MCF 10A (cell line): ENCODE measurements around the gene PPP1CA. TPM values are rescaled to one million over a fixed set of nuclear protein-coding genes. Genes with fewer than 3 reads are reported as not detected.

Source experiments
- BruUV-seq: library from RNA; stranded (reverse); fragments of 400-500 nt; replicated peaks from 2 replicates; lab custom pipeline; 2021; lab: Mats Ljungman, UMichigan
- CTCF ChIA-PET: fragments of 300-600 bp; sonication (Branson Sonifier 250); formaldehyde crosslinking; extraction: SDS; loops from one replicate; lab custom pipeline; 2021; ENCODE audit warnings: antibody characterized with exemption, inconsistent platforms; lab: Yijun Ruan, JAX
- POLR2A ChIA-PET: fragments of 300-600, 350-650 bp; sonication (Branson Sonifier 250); formaldehyde crosslinking; extraction: SDS; loops from one replicate; lab custom pipeline; 2020; ENCODE audit warnings: antibody characterized with exemption, inconsistent platforms; lab: Yijun Ruan, JAX
- DNase-seq: peaks from one replicate; pipeline ENCODE4 v3.0.0-alpha.2; 2018; ENCODE audit not compliant: unreplicated experiment
- H3K27ac Mint-ChIP-seq: one replicate; pipeline ENCODE4 v1.8.0; 2022; ENCODE audit warnings: mild to moderate bottlenecking, low read depth, mixed read lengths; ENCODE audit not compliant: unreplicated experiment
- H3K27me3 Mint-ChIP-seq: one replicate; pipeline ENCODE4 v1.8.0; 2022; ENCODE audit warnings: mixed read lengths; ENCODE audit not compliant: insufficient read depth, unreplicated experiment
- H3K36me3 Mint-ChIP-seq: one replicate; pipeline ENCODE4 v1.8.0; 2022; ENCODE audit warnings: mild to moderate bottlenecking, moderate library complexity, mixed read lengths; ENCODE audit not compliant: insufficient read depth, unreplicated experiment
- H3K4me1 Mint-ChIP-seq: one replicate; pipeline ENCODE4 v1.8.0; 2022; ENCODE audit warnings: mixed read lengths; ENCODE audit not compliant: insufficient read depth, unreplicated experiment
- H3K4me3 Mint-ChIP-seq: one replicate; pipeline ENCODE4 v1.8.0; 2022; ENCODE audit warnings: mild to moderate bottlenecking, moderate library complexity, mixed read lengths; ENCODE audit not compliant: unreplicated experiment
- H3K9me3 Mint-ChIP-seq: one replicate; pipeline ENCODE4 v1.8.0; 2022; ENCODE audit warnings: mixed read lengths; ENCODE audit not compliant: unreplicated experiment
- intact Hi-C: fragments of 100-400 bp; cut with micrococcal nuclease; formaldehyde crosslinking; loops from 2 replicates; pipeline ENCODE4 v1.14.1; 2022
- total RNA-seq: library from RNA; stranded (reverse); gene quantifications from 2 replicates; pipeline ENCODE4 v1.2.3, GENCODE V29; 2022
- TF ChIP-seq, protein P1 (sequence below): fragments of 200-600 bp; IDR thresholded peaks from one replicate; pipeline ENCODE4 v1.8.0; 2022; ENCODE audit warnings: antibody characterized with exemption, mild to moderate bottlenecking; ENCODE audit not compliant: unreplicated experiment

PPP1CA gene
- total RNA-seq, 1 experiment from 2014 or later: 143 TPM

DNA sequence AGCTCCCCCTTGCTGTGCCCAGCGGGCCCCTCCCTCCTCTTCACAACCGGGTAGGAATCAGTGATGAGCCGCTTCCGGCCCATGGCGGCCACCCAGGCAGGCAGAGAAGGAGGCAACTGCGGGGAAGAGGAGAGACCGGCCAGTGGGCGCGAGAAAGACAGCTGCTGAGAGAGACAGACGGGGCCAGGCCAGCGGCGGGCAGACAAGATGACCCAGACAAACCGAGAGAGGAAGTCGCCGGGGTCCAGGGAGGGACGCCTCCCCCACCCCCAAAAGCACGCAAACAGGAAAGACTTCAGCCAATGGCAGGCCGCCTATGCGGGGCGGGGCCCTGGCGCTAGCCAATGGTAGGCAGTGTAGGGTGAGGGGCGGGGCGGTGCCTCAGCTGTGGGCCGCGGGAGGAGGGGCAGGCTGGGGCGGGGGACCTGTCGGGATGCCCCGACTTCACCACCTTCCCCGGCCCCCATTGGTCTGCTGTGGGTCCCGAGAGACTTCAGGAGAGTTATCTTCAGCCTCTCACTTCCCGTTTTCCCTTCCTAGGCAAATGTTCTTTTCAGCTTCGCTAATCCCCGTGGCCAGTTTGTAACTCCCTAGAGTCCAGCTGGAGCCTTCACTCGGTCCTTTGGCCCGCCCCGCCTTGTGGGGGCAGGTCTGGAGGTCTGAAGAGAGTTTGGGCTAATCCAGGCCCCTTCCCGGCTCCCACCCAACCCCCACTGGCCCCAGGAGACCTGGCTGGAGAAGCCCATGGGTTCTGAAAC, 48.2 kb downstream of the PPP1CA start, which contains the start of gene POLD4:
TSS of gene POLD4 (minus strand) at position 230 of the 758 bp plus-strand sequence. CDS start at position 83, 147 bp downstream.
- Mint-ChIP-seq H3K4me3 (peak within 1 kb of the TSS; percentile 85), H3K9me3 (no peaks in the 10 kb centered on the region), H3K36me3 (peaks cover 17% of the 10 kb centered on the region), H3K27me3 (no peaks in the 10 kb centered on the region), H3K27ac (peak within 1 kb of the TSS; percentile 91), H3K4me1 (peaks cover 58% of the 10 kb centered on the region)
- ChIA-PET CTCF (interaction anchor here (0.6 to 18.6 kb wide), 7 partner anchors 8 to 101 kb away, joined by 3 to 659 read pairs (median 5); partner anchors contain the start of gene CLCF1), POLR2A (interaction anchor here (0.6 to 9.3 kb wide), 22 partner anchors 8 to 666 kb away, joined by 3 to 144 read pairs (median 6); partner anchors contain the start of genes CLCF1, PPP1CA, RAD9A and SSH3)
- TF ChIP-seq, protein P1, sequence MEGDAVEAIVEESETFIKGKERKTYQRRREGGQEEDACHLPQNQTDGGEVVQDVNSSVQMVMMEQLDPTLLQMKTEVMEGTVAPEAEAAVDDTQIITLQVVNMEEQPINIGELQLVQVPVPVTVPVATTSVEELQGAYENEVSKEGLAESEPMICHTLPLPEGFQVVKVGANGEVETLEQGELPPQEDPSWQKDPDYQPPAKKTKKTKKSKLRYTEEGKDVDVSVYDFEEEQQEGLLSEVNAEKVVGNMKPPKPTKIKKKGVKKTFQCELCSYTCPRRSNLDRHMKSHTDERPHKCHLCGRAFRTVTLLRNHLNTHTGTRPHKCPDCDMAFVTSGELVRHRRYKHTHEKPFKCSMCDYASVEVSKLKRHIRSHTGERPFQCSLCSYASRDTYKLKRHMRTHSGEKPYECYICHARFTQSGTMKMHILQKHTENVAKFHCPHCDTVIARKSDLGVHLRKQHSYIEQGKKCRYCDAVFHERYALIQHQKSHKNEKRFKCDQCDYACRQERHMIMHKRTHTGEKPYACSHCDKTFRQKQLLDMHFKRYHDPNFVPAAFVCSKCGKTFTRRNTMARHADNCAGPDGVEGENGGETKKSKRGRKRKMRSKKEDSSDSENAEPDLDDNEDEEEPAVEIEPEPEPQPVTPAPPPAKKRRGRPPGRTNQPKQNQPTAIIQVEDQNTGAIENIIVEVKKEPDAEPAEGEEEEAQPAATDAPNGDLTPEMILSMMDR: no peak
- peak; percentile 92 for DNase-seq
- intact Hi-C loops: loop anchor here (1.0 kb wide), 1 partner anchor 153 kb away; no protein-coding TSS in a partner anchor
- no TSS peak for BruUV-seq

DNA sequence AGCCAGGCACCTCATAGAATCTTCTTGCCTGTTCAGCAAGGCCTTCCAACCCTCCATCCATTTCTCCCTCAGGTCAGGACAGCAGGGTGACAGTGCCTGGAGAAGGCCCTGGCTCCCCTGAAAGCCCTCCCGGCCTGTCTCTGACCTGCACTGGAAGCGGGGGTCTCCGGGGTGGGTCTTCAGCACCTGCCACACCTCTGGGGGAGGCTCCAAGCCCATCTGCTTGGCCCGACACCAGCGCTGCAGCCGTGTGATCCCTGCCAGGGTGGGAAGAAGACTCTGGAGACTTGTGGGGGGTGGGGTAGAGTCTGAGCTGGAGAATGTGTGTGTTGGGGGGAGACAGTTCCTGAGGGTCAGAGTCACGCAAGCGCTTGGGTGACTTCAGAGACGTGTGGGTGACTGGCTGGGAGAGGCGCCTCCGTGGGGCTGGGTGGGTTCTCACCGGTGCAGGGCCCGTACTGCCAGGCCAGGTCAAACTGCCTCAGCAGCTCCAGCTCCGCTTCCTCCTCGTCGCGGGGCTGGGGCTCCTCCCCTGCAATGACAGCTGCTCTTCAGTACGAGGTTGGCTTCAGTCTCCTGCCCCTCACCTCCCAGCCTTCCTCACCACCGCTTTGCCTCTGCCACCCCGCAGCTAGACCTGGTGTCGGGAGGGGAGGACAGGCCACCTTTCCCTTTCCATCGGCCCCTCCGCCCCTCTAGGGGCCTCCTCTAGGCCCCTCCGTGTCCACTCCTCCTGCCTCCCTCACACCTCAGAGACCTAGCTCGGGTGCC, 48.9 kb downstream of the PPP1CA start:
- no peaks in the 10 kb centered on the region for H3K27me3 Mint-ChIP-seq
- ChIA-PET CTCF (interaction anchor here (0.7 to 18.6 kb wide), 9 partner anchors 10 to 659 kb away, joined by 3 to 659 read pairs (median 4); partner anchors contain the start of gene CLCF1), POLR2A (interaction anchor here (0.6 to 9.3 kb wide), 20 partner anchors 8 to 299 kb away, joined by 3 to 144 read pairs (median 10); partner anchors contain the start of genes ANKRD13D, CLCF1, PPP1CA and RAD9A)
- peaks cover 12% of the 10 kb centered on the region for H3K36me3 Mint-ChIP-seq
- no peak for DNase-seq
- TF ChIP-seq, protein P1: no peak
- peaks cover 58% of the 10 kb centered on the region for H3K4me1 Mint-ChIP-seq
- TSS peak; percentile 71 for BruUV-seq
- H3K4me3 Mint-ChIP-seq: peak overlapping the region; percentile 85
- intact Hi-C loops: loop anchor here (1.0 kb wide), 1 partner anchor 154 kb away; no protein-coding TSS in a partner anchor
- peak overlapping the region; percentile 91 for H3K27ac Mint-ChIP-seq
- H3K9me3 Mint-ChIP-seq: no peaks in the 10 kb centered on the region

DNA sequence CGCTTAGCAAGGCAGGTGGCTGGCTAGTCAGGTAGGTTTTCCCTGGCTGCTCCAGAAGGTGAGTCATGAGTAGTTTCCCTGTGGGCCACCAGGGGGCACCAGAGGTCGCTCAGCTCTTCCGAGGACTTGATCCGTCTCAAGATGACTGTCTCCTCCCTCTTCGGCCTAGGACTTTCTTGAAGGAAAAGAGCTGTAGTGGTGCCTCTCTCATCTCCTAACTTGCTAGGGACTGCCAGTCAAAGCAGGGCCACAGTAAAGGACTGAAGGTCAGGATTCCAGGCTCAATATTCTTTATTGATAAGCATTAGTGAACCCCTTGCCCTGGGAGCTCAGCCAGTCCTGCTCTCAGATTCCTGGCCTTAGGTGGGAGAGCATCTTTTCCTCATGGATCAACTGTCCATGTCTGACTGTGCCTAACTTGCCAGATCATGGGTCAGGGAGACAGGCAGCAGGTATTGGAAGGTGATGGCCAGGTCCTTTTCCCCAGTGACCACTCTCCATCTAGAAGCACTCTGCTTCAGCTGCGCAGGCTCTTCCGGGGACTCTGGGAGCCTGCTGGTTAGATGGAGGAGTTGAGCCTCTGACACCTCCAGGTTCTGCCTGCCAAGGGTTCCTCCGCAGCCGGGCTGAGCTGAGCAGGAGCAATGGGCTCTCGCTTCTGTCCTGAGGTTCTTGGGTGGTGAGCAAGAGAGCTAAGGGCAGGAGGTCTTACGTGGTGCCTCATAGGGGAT, 50.2 kb downstream of the PPP1CA start:
- H3K4me1 Mint-ChIP-seq: peaks cover 49% of the 10 kb centered on the region
- H3K9me3 Mint-ChIP-seq: no peaks in the 10 kb centered on the region
- TF ChIP-seq, protein P1: peak; percentile 90
- peak overlapping the region; percentile 85 for H3K4me3 Mint-ChIP-seq
- no TSS peak for BruUV-seq
- no peaks in the 10 kb centered on the region for H3K27me3 Mint-ChIP-seq
- intact Hi-C loops: no loop called here
- ChIA-PET POLR2A (interaction anchor here (0.6 to 9.3 kb wide), 14 partner anchors 9 to 583 kb away, joined by 3 to 144 read pairs (median 3); partner anchors contain the start of genes ANKRD13D, CLCF1, PPP1CA and RAD9A), CTCF (interaction anchor here (0.6 to 18.6 kb wide), 27 partner anchors 11 to 657 kb away, joined by 3 to 659 read pairs (median 4); partner anchors contain the start of genes AIP, CLCF1 and RAD9A)
- H3K27ac Mint-ChIP-seq: peak overlapping the region; percentile 23
- DNase-seq: peak; percentile 80
- H3K36me3 Mint-ChIP-seq: peaks cover 12% of the 10 kb centered on the region
